K562 (cell line): ENCODE data around the gene KNDC1.

ENCODE experiments used
- SMC3 ChIP-seq: conservative IDR thresholded peaks from 2 replicates; pipeline ENCODE4 v1.6.1; 2011; ENCODE audit warnings: low read depth, low read length, improper control_type of control experiment; ENCODE audit not compliant: insufficient read depth
- TAF1 ChIP-seq: IDR thresholded peaks from 2 replicates; pipeline ENCODE4 v1.6.1; 2011; ENCODE audit warnings: mild to moderate bottlenecking, low read length, moderate library complexity; ENCODE audit not compliant: insufficient read depth, control insufficient read depth, severe bottlenecking; ENCODE audit errors: extremely low read depth
- YY1 ChIP-seq, 3 experiments: IDR thresholded peaks; 2 replicates each; pipeline ENCODE4 v1.6.1; 2011; ENCODE audit warnings: low read length in 2 of 3, mild to moderate bottlenecking in 2 of 3, moderate library complexity in 2 of 3, borderline replicate concordance in 1 of 3, control low read depth in 1 of 3, low read depth in 1 of 3; ENCODE audit not compliant: insufficient read depth in 3 of 3, insufficient replicate concordance in 2 of 3, control insufficient read depth in 1 of 3, insufficient read length in 1 of 3; ENCODE audit errors: extremely low read depth in 1 of 3
- ZFX ChIP-seq: sonication (generic); formaldehyde crosslinking; IDR thresholded peaks from 2 replicates; pipeline ENCODE4 v1.8.0; 2022; ENCODE audit warnings: mild to moderate bottlenecking, missing genetic modification reagents, moderate library complexity
- TF ChIP-seq, protein P1 (sequence below), 3 experiments: IDR thresholded peaks in 2 of 3; conservative IDR thresholded peaks in 1 of 3; 2 replicates each; pipeline ENCODE4 v1.5.1; 2011 to 2012; ENCODE audit warnings: low read length in 3 of 3, mild to moderate bottlenecking in 3 of 3, control low read depth in 2 of 3, improper control_type of control experiment in 1 of 3, inconsistent platforms in 1 of 3, low read depth in 1 of 3, mixed read lengths in 1 of 3, moderate library complexity in 1 of 3; ENCODE audit not compliant: insufficient read depth in 2 of 3
- TF ChIP-seq, protein P2 (sequence below): fragments of 450-650 bp; IDR thresholded peaks from 2 replicates; pipeline ENCODE4 v1.6.1; 2016; ENCODE audit warnings: borderline replicate concordance

GRCh38 chr10:133139551-133140065 lies 20.4 kb upstream of the KNDC1 start:
- TF ChIP-seq, protein P1, sequence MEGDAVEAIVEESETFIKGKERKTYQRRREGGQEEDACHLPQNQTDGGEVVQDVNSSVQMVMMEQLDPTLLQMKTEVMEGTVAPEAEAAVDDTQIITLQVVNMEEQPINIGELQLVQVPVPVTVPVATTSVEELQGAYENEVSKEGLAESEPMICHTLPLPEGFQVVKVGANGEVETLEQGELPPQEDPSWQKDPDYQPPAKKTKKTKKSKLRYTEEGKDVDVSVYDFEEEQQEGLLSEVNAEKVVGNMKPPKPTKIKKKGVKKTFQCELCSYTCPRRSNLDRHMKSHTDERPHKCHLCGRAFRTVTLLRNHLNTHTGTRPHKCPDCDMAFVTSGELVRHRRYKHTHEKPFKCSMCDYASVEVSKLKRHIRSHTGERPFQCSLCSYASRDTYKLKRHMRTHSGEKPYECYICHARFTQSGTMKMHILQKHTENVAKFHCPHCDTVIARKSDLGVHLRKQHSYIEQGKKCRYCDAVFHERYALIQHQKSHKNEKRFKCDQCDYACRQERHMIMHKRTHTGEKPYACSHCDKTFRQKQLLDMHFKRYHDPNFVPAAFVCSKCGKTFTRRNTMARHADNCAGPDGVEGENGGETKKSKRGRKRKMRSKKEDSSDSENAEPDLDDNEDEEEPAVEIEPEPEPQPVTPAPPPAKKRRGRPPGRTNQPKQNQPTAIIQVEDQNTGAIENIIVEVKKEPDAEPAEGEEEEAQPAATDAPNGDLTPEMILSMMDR (IDR thresholded peaks at IDR 0.05 in 2 of 3, conservative IDR thresholded peaks at IDR 0.05 in 1 of 3; ENCODE audit: insufficient read depth in 2 of 3, low read depth in 1 of 3, low read length in 3 of 3) = no peak
- TF ChIP-seq YY1 (IDR thresholded peaks at IDR 0.05; ENCODE audit: borderline replicate concordance in 1 of 3, control insufficient read depth in 1 of 3, extremely low read depth in 1 of 3, insufficient read depth in 3 of 3, insufficient read length in 1 of 3, insufficient replicate concordance in 2 of 3, low read depth in 1 of 3, low read length in 2 of 3) = no peak
- TF ChIP-seq, protein P2, sequence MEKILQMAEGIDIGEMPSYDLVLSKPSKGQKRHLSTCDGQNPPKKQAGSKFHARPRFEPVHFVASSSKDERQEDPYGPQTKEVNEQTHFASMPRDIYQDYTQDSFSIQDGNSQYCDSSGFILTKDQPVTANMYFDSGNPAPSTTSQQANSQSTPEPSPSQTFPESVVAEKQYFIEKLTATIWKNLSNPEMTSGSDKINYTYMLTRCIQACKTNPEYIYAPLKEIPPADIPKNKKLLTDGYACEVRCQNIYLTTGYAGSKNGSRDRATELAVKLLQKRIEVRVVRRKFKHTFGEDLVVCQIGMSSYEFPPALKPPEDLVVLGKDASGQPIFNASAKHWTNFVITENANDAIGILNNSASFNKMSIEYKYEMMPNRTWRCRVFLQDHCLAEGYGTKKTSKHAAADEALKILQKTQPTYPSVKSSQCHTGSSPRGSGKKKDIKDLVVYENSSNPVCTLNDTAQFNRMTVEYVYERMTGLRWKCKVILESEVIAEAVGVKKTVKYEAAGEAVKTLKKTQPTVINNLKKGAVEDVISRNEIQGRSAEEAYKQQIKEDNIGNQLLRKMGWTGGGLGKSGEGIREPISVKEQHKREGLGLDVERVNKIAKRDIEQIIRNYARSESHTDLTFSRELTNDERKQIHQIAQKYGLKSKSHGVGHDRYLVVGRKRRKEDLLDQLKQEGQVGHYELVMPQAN = no peak
- TF ChIP-seq TAF1 = no peak
- no peak for TF ChIP-seq ZFX (CRISPR knock-in tag)
- TF ChIP-seq SMC3 = no peak
